Caco-2 (cell line): ENCODE results near the gene CEP19. TPM values are rescaled to one million over a fixed set of nuclear protein-coding genes. Genes with fewer than 3 reads are reported as not detected.

Experiments used
- BruUV-seq: library from RNA; stranded (reverse); fragments of 400-500 nt; replicated peaks from 2 replicates; lab custom pipeline; 2021; lab: Mats Ljungman, UMichigan
- CTCF ChIA-PET: fragments of 300-600 bp; sonication (Branson Sonifier 250); formaldehyde crosslinking; loops from one replicate; lab custom pipeline; 2022; ENCODE audit warnings: antibody characterized with exemption; lab: Charles Lee
- POLR2A ChIA-PET: fragments of 300-600 bp; sonication (Branson Sonifier 250); formaldehyde crosslinking; loops from one replicate; lab custom pipeline; 2022; ENCODE audit warnings: antibody characterized with exemption; lab: Charles Lee
- DNase-seq, 2 experiments: peaks; one replicate each; pipeline versions ENCODE4 v3.0.0 to v3.0.0-alpha.2; 2020 to 2022
- H3K27me3 ChIP-seq: replicated peaks from 2 replicates; pipeline ENCODE4 v1.6.0; 2011; ENCODE audit warnings: low read length; ENCODE audit not compliant: control insufficient read depth, insufficient read depth
- H3K36me3 ChIP-seq: 2 replicates; pipeline ENCODE4 v1.5.1; 2011; ENCODE audit warnings: low read length; ENCODE audit not compliant: control insufficient read depth, insufficient read depth
- H3K4me1 ChIP-seq: fragments of 250-450 bp; sonication (Bioruptor Pico); 2 replicates; pipeline ENCODE4 v1.5.1; 2020; ENCODE audit warnings: mild to moderate bottlenecking
- H3K4me3 ChIP-seq: 2 replicates; pipeline ENCODE4 v1.5.1; 2011; ENCODE audit warnings: low read depth, mild to moderate bottlenecking, control low read depth, low read length
- H3K9me3 ChIP-seq: fragments of 250-450 bp; sonication (Bioruptor Pico); 2 replicates; pipeline ENCODE4 v1.5.1; 2020; ENCODE audit warnings: mild to moderate bottlenecking, moderate library complexity
- H3K27ac Mint-ChIP-seq: one replicate; pipeline ENCODE4 v1.8.0; 2022; ENCODE audit warnings: mixed read lengths; ENCODE audit not compliant: unreplicated experiment
- H3K27me3 Mint-ChIP-seq: one replicate; pipeline ENCODE4 v1.8.0; 2022; ENCODE audit warnings: mixed read lengths; ENCODE audit not compliant: insufficient read depth, unreplicated experiment
- H3K36me3 Mint-ChIP-seq: one replicate; pipeline ENCODE4 v1.8.0; 2022; ENCODE audit warnings: mild to moderate bottlenecking, mixed read lengths; ENCODE audit not compliant: insufficient read depth, unreplicated experiment
- H3K4me1 Mint-ChIP-seq: one replicate; pipeline ENCODE4 v1.8.0; 2022; ENCODE audit warnings: low read depth, mixed read lengths; ENCODE audit not compliant: unreplicated experiment
- H3K4me3 Mint-ChIP-seq: one replicate; pipeline ENCODE4 v1.8.0; 2022; ENCODE audit warnings: mild to moderate bottlenecking, moderate library complexity, mixed read lengths; ENCODE audit not compliant: unreplicated experiment
- H3K9me3 Mint-ChIP-seq: one replicate; pipeline ENCODE4 v1.8.0; 2022; ENCODE audit warnings: mixed read lengths; ENCODE audit not compliant: unreplicated experiment
- CTCF ChIP-seq, 2 experiments: fragments of 200-600 bp in 1 of 2; IDR thresholded peaks; 1 replicate in 1 of 2; 2 replicates in 1 of 2; pipeline versions ENCODE4 v1.5.1 to v1.8.0; 2011 to 2022; ENCODE audit warnings: antibody characterized with exemption in 1 of 2, control low read depth in 1 of 2, inconsistent platforms in 1 of 2, low read depth in 1 of 2, low read length in 1 of 2, mild to moderate bottlenecking in 1 of 2, moderate library complexity in 1 of 2; ENCODE audit not compliant: insufficient read depth in 1 of 2, severe bottlenecking in 1 of 2, unreplicated experiment in 1 of 2
- intact Hi-C: fragments of 100-400 bp; cut with micrococcal nuclease; formaldehyde crosslinking; loops from one replicate; pipeline ENCODE4 v1.10.0; 2022; ENCODE audit not compliant: unreplicated experiment
- total RNA-seq: library from RNA; stranded (reverse); gene quantifications from 2 replicates; pipeline ENCODE4 v1.2.3, GENCODE V29; 2022

Gene CEP19
- total RNA-seq, 1 experiment from 2014 or later: 1.7 TPM

- no peaks in the 10 kb centered on the region for H3K27me3 ChIP-seq
- peaks cover 60% of the 10 kb centered on the region for H3K36me3 Mint-ChIP-seq
- ChIA-PET POLR2A (no interaction called here), CTCF (interaction anchor here (0.6 kb wide), 1 partner anchor 260 kb away, joined by 3 read pairs; no protein-coding TSS in a partner anchor)
- H3K36me3 ChIP-seq: no peaks in the 10 kb centered on the region; the same call in none of the 2 replicates
- H3K4me3 Mint-ChIP-seq: no peak overlapping the region
- intact Hi-C loops: no loop called here
- no TSS peak for BruUV-seq
- peaks cover 15% of the 10 kb centered on the region for H3K9me3 Mint-ChIP-seq
- no peak for DNase-seq
- no peak overlapping the region for H3K4me3 ChIP-seq
- peaks cover 22% of the 10 kb centered on the region for H3K9me3 ChIP-seq
- H3K27ac Mint-ChIP-seq: peak overlapping the region; percentile 53
- H3K27me3 Mint-ChIP-seq: no peaks in the 10 kb centered on the region
- no peak for TF ChIP-seq CTCF (IDR thresholded peaks at IDR 0.05; ENCODE audit: insufficient read depth in 1 of 2, low read depth in 1 of 2, low read length in 1 of 2, severe bottlenecking in 1 of 2, unreplicated experiment in 1 of 2)
- peaks cover 15% of the 10 kb centered on the region for H3K4me1 Mint-ChIP-seq
- H3K4me1 ChIP-seq: peaks cover 23% of the 10 kb centered on the region
Observed at GRCh38 chr3:196756732-196757131, 44.7 kb upstream of the CEP19 start.

- peak; percentile 74 to 78 for DNase-seq
- Histone ChIP-seq H3K9me3 (peaks cover 18% of the 10 kb centered on the region), H3K4me3 (peak overlapping the region; percentile 21), H3K36me3 (no peaks in the 10 kb centered on the region; the same call in none of the 2 replicates), H3K4me1 (peaks cover 36% of the 10 kb centered on the region), H3K27me3 (no peaks in the 10 kb centered on the region)
- Mint-ChIP-seq H3K36me3 (peaks cover 66% of the 10 kb centered on the region), H3K4me1 (peaks cover 25% of the 10 kb centered on the region), H3K4me3 (peak overlapping the region; percentile 68), H3K27me3 (no peaks in the 10 kb centered on the region), H3K9me3 (peaks cover 15% of the 10 kb centered on the region), H3K27ac (peak overlapping the region; percentile 88)
- POLR2A ChIA-PET: no interaction called here
- TF ChIP-seq CTCF (IDR thresholded peaks at IDR 0.05; ENCODE audit: insufficient read depth in 1 of 2, low read depth in 1 of 2, low read length in 1 of 2, severe bottlenecking in 1 of 2, unreplicated experiment in 1 of 2): no peak
- intact Hi-C loops: loop anchor here (1.0 to 5.0 kb wide), 2 partner anchors 14 to 38 kb away; no protein-coding TSS in a partner anchor
- CTCF ChIA-PET: no interaction called here
- TSS peak; percentile 64 for BruUV-seq
Observed at GRCh38 chr3:196754091-196754981, 42.3 kb upstream of the CEP19 start.

GRCh38 chr3:196753201-196753600, 41.2 kb upstream of the CEP19 start:
- CTCF ChIA-PET: no interaction called here
- no peak overlapping the region for H3K4me3 ChIP-seq
- H3K4me3 Mint-ChIP-seq: no peak overlapping the region
- intact Hi-C loops: loop anchor here (5.0 kb wide), 1 partner anchor 39 kb away; no protein-coding TSS in a partner anchor
- H3K27me3 ChIP-seq: no peaks in the 10 kb centered on the region
- POLR2A ChIA-PET: interaction anchor here (0.5 to 0.6 kb wide), 2 partner anchors 13 to 225 kb away, joined by 3 read pairs; no protein-coding TSS in a partner anchor
- no TSS peak for BruUV-seq
- H3K4me1 ChIP-seq: peaks cover 36% of the 10 kb centered on the region
- H3K36me3 Mint-ChIP-seq: peaks cover 64% of the 10 kb centered on the region
- no peak for TF ChIP-seq CTCF (IDR thresholded peaks at IDR 0.05; ENCODE audit: insufficient read depth in 1 of 2, low read depth in 1 of 2, low read length in 1 of 2, severe bottlenecking in 1 of 2, unreplicated experiment in 1 of 2)
- H3K27ac Mint-ChIP-seq: peak overlapping the region; percentile 88
- H3K36me3 ChIP-seq: no peaks in the 10 kb centered on the region; the same call in 1 of the 2 replicates
- no peak for DNase-seq
- H3K9me3 Mint-ChIP-seq: peaks cover 15% of the 10 kb centered on the region
- H3K9me3 ChIP-seq: peaks cover 18% of the 10 kb centered on the region
- peaks cover 31% of the 10 kb centered on the region for H3K4me1 Mint-ChIP-seq
- H3K27me3 Mint-ChIP-seq: no peaks in the 10 kb centered on the region
